OCI-LY3 (cell line): Measurements from ENCODE around the gene APBB1IP.
A peak's percentile ranks its signal among the peaks of the same experiment; 100 is the strongest.

Experiments used
- H2AFZ ChIP-seq: fragments of 200-600, 300-600 bp; shearing (Covaris generic); 2 replicates; pipeline ENCODE4 v1.6.0; 2014; ENCODE audit warnings: antibody characterized with exemption, low read depth, low read length
- H3K27ac ChIP-seq: fragments of 200-600, 300-600 bp; sonication (generic); 2 replicates; pipeline ENCODE4 v1.5.1; 2014; ENCODE audit warnings: mild to moderate bottlenecking, low read length, moderate library complexity, mixed read lengths
- H3K27me3 ChIP-seq: fragments of 200-600, 300-600 bp; sonication (generic); 2 replicates; pipeline ENCODE4 v1.6.1; 2014; ENCODE audit warnings: low read depth, low read length, mixed read lengths
- H3K36me3 ChIP-seq: fragments of 200-600, 300-600 bp; sonication (generic); replicated peaks from 2 replicates; pipeline ENCODE3; 2014; ENCODE audit warnings: low read depth, low read length, mixed read lengths
- H3K4me1 ChIP-seq: fragments of 300-600, 200-600 bp; sonication (generic); 2 replicates; pipeline ENCODE4 v1.6.1; 2014; ENCODE audit warnings: low read length, mixed read lengths
- H3K4me2 ChIP-seq: fragments of 200-600, 300-600 bp; sonication (generic); 2 replicates; pipeline ENCODE4 v1.6.1; 2014; ENCODE audit warnings: low read length, mixed read lengths
- H3K4me3 ChIP-seq: fragments of 300-600, 200-600 bp; sonication (generic); 2 replicates; pipeline ENCODE4 v1.5.1; 2014; ENCODE audit warnings: antibody characterized with exemption, mild to moderate bottlenecking, low read length, moderate library complexity
- H3K79me2 ChIP-seq: fragments of 300-600, 200-600 bp; shearing (Covaris generic); 2 replicates; pipeline ENCODE4 v1.6.1; 2014; ENCODE audit warnings: mild to moderate bottlenecking, low read length, mixed read lengths
- H3K9ac ChIP-seq: fragments of 300-600, 200-600 bp; shearing (Covaris generic); 2 replicates; pipeline ENCODE4 v1.6.0; 2014; ENCODE audit warnings: mild to moderate bottlenecking, low read length, moderate library complexity
- H3K9me3 ChIP-seq: fragments of 200-600, 300-600 bp; shearing (Covaris generic); 2 replicates; pipeline ENCODE4 v1.6.1; 2014; ENCODE audit warnings: low read length, mixed read lengths; ENCODE audit not compliant: insufficient read depth
- H4K20me1 ChIP-seq: fragments of 200-600, 300-600 bp; sonication (generic); 2 replicates; pipeline ENCODE4 v1.6.1; 2016; ENCODE audit warnings: low read length, mixed read lengths; ENCODE audit not compliant: insufficient read depth
- CTCF ChIP-seq: fragments of 200-600, 300-600 bp; sonication (generic); IDR thresholded peaks from 2 replicates; pipeline ENCODE4 v1.5.1; 2014; ENCODE audit warnings: antibody characterized with exemption, low read length, low read depth
- EZH2phosphoT487 ChIP-seq: fragments of 200-600 bp; shearing (Covaris generic); IDR thresholded peaks from 2 replicates; pipeline ENCODE4 v1.6.1; 2018; ENCODE audit warnings: antibody characterized with exemption, mixed run types, low read depth

Gene APBB1IP

GRCh38 chr10:26556748-26557640 lies 118.9 kb downstream of the APBB1IP start:
- H3K4me2 ChIP-seq = no peak overlapping the region
- H3K79me2 ChIP-seq = no peaks in the 10 kb centered on the region
- peaks cover 25% of the 10 kb centered on the region for H3K36me3 ChIP-seq
- no peaks in the 10 kb centered on the region for H4K20me1 ChIP-seq
- no peak overlapping the region for H2AFZ ChIP-seq
- H3K4me3 ChIP-seq = no peak overlapping the region
- H3K27me3 ChIP-seq = no peaks in the 10 kb centered on the region
- H3K9ac ChIP-seq = no peak overlapping the region
- no peak overlapping the region for H3K27ac ChIP-seq
- H3K4me1 ChIP-seq = no peaks in the 10 kb centered on the region
- no peaks in the 10 kb centered on the region for H3K9me3 ChIP-seq
- TF ChIP-seq CTCF (peak; percentile 72), EZH2phosphoT487 (no peak)

GRCh38 chr10:26557641-26558014 lies 119.5 kb downstream of the APBB1IP start:
- H3K27ac ChIP-seq = no peak overlapping the region
- H3K79me2 ChIP-seq = no peaks in the 10 kb centered on the region
- TF ChIP-seq CTCF = no peak
- TF ChIP-seq EZH2phosphoT487 = no peak
- no peaks in the 10 kb centered on the region for H4K20me1 ChIP-seq
- H3K4me1 ChIP-seq = no peaks in the 10 kb centered on the region
- no peak overlapping the region for H3K9ac ChIP-seq
- H3K4me3 ChIP-seq = no peak overlapping the region
- no peaks in the 10 kb centered on the region for H3K9me3 ChIP-seq
- peaks cover 25% of the 10 kb centered on the region for H3K36me3 ChIP-seq
- no peak overlapping the region for H2AFZ ChIP-seq
- H3K4me2 ChIP-seq = no peak overlapping the region
- no peaks in the 10 kb centered on the region for H3K27me3 ChIP-seq

- Histone ChIP-seq H3K27me3 (no peaks in the 10 kb centered on the region), H3K27ac (no peak overlapping the region), H3K79me2 (no peaks in the 10 kb centered on the region), H3K4me2 (no peak overlapping the region), H3K4me1 (no peaks in the 10 kb centered on the region), H3K9ac (no peak overlapping the region), H3K36me3 (peaks cover 32% of the 10 kb centered on the region), H3K9me3 (no peaks in the 10 kb centered on the region), H2AFZ (no peak overlapping the region), H3K4me3 (no peak overlapping the region), H4K20me1 (no peaks in the 10 kb centered on the region)
- TF ChIP-seq CTCF (no peak), EZH2phosphoT487 (no peak)
Measured at GRCh38 chr10:26566525-26567350, 128.6 kb downstream of the APBB1IP start.

- H3K9ac ChIP-seq = no peak overlapping the region
- no peaks in the 10 kb centered on the region for H3K79me2 ChIP-seq
- no peaks in the 10 kb centered on the region for H3K27me3 ChIP-seq
- H3K4me3 ChIP-seq = no peak overlapping the region
- no peaks in the 10 kb centered on the region for H4K20me1 ChIP-seq
- H3K9me3 ChIP-seq = no peaks in the 10 kb centered on the region
- peaks cover 36% of the 10 kb centered on the region for H3K36me3 ChIP-seq
- no peak overlapping the region for H3K27ac ChIP-seq
- H3K4me2 ChIP-seq = no peak overlapping the region
- H2AFZ ChIP-seq = no peak overlapping the region
- no peaks in the 10 kb centered on the region for H3K4me1 ChIP-seq
- TF ChIP-seq CTCF = no peak
- TF ChIP-seq EZH2phosphoT487 = no peak
Measured at GRCh38 chr10:26567351-26567721, 129.2 kb downstream of the APBB1IP start.
